ENCODE measurements around the gene PAK3. TPM values are rescaled to one million over a fixed set of nuclear protein-coding genes. Genes with fewer than 3 reads are reported as not detected.

Gene PAK3
- total and polyA plus RNA-seq, 4 donors = 0.03 to 0.79 (median 0.26) TPM

- Histone ChIP-seq H3K9ac (ENCODE audit: low read depth in 1 of 2, low read length in 2 of 2) (no peak overlapping the region), H3K36me3 (ENCODE audit: control insufficient read depth in 4 of 4, insufficient read depth in 3 of 4, low read depth in 1 of 4, low read length in 3 of 4) (no peaks in the 10 kb centered on the region), H3K4me1 (ENCODE audit: control insufficient read depth in 4 of 4, insufficient read depth in 4 of 4, low read length in 3 of 4) (no peaks in the 10 kb centered on the region), H3K27me3 (ENCODE audit: control insufficient read depth in 4 of 4, insufficient read depth in 4 of 4, low read length in 3 of 4) (peaks cover 0 to 11% (median 4%) of the 10 kb centered on the region in 4 donors), H3K4me3 (ENCODE audit: low read depth in 1 of 3, low read length in 3 of 3) (no peak overlapping the region), H3K9me3 (ENCODE audit: control insufficient read depth in 4 of 4, low read length in 3 of 4) (no peaks in the 10 kb centered on the region), H3K27ac (ENCODE audit: low read depth in 1 of 2, low read length in 2 of 2) (no peak overlapping the region)
- WGBS = 57% methylated on average over 4 of the region's 4 CpGs
- DNase-seq (ENCODE audit: low spot score) = no peak
- TF ChIP-seq RXRA (IDR thresholded peaks at IDR 0.05) = no peak
- TF ChIP-seq JUND (IDR thresholded peaks at IDR 0.05) = no peak
- no peak for TF ChIP-seq REST (IDR thresholded peaks at IDR 0.05)
- TF ChIP-seq FOXA2 (IDR thresholded peaks at IDR 0.05) = no peak
- no peak for TF ChIP-seq NR2F2 (IDR thresholded peaks at IDR 0.05)
- no peak for TF ChIP-seq ZBTB33 (IDR thresholded peaks at IDR 0.05)
- no peak for TF ChIP-seq FOXA1 (IDR thresholded peaks at IDR 0.05)
- no peak for TF ChIP-seq GABPA (IDR thresholded peaks at IDR 0.05 in 1 of 2, conservative IDR thresholded peaks at IDR 0.05 in 1 of 2)
- no peak for TF ChIP-seq TAF1 (conservative IDR thresholded peaks at IDR 0.05)
- no peak for TF ChIP-seq HNF4A (conservative IDR thresholded peaks at IDR 0.05)
- no peak for TF ChIP-seq ATF3 (IDR thresholded peaks at IDR 0.05)
These were observed 5.5 kb upstream of the PAK3 start for GRCh38 chrX:111090458-111090857.

- Histone ChIP-seq H3K4me1 (ENCODE audit: control insufficient read depth in 4 of 4, insufficient read depth in 4 of 4, low read length in 3 of 4) (peaks cover 0 to 8% (median 0%) of the 10 kb centered on the region in 4 donors), H3K27me3 (ENCODE audit: control insufficient read depth in 4 of 4, insufficient read depth in 4 of 4, low read length in 3 of 4) (no peaks in the 10 kb centered on the region), H3K36me3 (ENCODE audit: control insufficient read depth in 4 of 4, insufficient read depth in 3 of 4, low read depth in 1 of 4, low read length in 3 of 4) (no peaks in the 10 kb centered on the region), H3K9ac (ENCODE audit: low read depth in 1 of 2, low read length in 2 of 2) (no peak overlapping the region), H3K27ac (ENCODE audit: low read depth in 1 of 2, low read length in 2 of 2) (no peak overlapping the region), H3K4me3 (ENCODE audit: low read depth in 1 of 3, low read length in 3 of 3) (no peak overlapping the region), H3K9me3 (ENCODE audit: control insufficient read depth in 4 of 4, low read length in 3 of 4) (no peaks in the 10 kb centered on the region)
- 38% methylated on average over 22 of the region's 22 CpGs for WGBS
- DNase-seq (ENCODE audit: low spot score) = peak; percentile 40
- TF ChIP-seq CTCF (IDR thresholded peaks at IDR 0.05; ENCODE audit: low read depth, low read length, missing input control) = peak; percentile 41
- TF ChIP-seq MAX (IDR thresholded peaks at IDR 0.05) = no peak
- no peak for TF ChIP-seq HNF4A (conservative IDR thresholded peaks at IDR 0.05)
- TF ChIP-seq RAD21 (IDR thresholded peaks at IDR 0.05) = peak; percentile 19 to 58
These were observed 2.9 kb downstream of the PAK3 start for GRCh38 chrX:111098874-111099273.
